GM12878 (cell line): ENCODE results near the gene PCSK2.

Source experiments
- ATF2 ChIP-seq: IDR thresholded peaks from 2 replicates; pipeline ENCODE4 v1.6.1; 2012; ENCODE audit warnings: low read length, inconsistent platforms
- CBFB ChIP-seq: IDR thresholded peaks from 2 replicates; pipeline ENCODE4 v1.6.1; 2016; ENCODE audit warnings: antibody characterized with exemption, low read depth
- CEBPZ ChIP-seq: fragments of 150-350 bp; IDR thresholded peaks from 2 replicates; pipeline ENCODE4 v1.6.1; 2016; ENCODE audit warnings: low read depth, low read length
- CREM ChIP-seq: IDR thresholded peaks from 2 replicates; pipeline ENCODE4 v1.6.1; 2014; ENCODE audit warnings: antibody characterized with exemption, low read depth
- CTCF ChIP-seq, 3 experiments: IDR thresholded peaks in 2 of 3; conservative IDR thresholded peaks in 1 of 3; 2 replicates each; pipeline ENCODE4 v1.5.1; 2011; ENCODE audit warnings: low read depth in 3 of 3, low read length in 3 of 3, mild to moderate bottlenecking in 3 of 3, control low read depth in 2 of 3, moderate library complexity in 2 of 3, inconsistent platforms in 1 of 3, mixed read lengths in 1 of 3; ENCODE audit not compliant: control insufficient read depth in 2 of 3, insufficient read depth in 1 of 3; ENCODE audit errors: extremely low read depth in 1 of 3
- EZH2 ChIP-seq: IDR thresholded peaks from 2 replicates; pipeline ENCODE4 v1.6.1; 2012; ENCODE audit warnings: low read depth, mild to moderate bottlenecking, control low read depth, inconsistent platforms, low read length, borderline replicate concordance; ENCODE audit not compliant: control insufficient read depth
- FOS ChIP-seq: IDR thresholded peaks from 3 replicates; pipeline ENCODE4 v1.6.1; 2011; ENCODE audit warnings: borderline replicate concordance; ENCODE audit not compliant: insufficient read length; ENCODE audit errors: extremely low read depth
- MAX ChIP-seq: IDR thresholded peaks from 2 replicates; pipeline ENCODE4 v1.6.1; 2012; ENCODE audit warnings: low read depth, low read length, improper control_type of control experiment
- NBN ChIP-seq: fragments of 450-650 bp; IDR thresholded peaks from 2 replicates; pipeline ENCODE4 v1.6.1; 2016
- NR2C1 ChIP-seq: fragments of 450-650 bp; IDR thresholded peaks from 2 replicates; pipeline ENCODE4 v1.6.1; 2017; ENCODE audit warnings: antibody characterized with exemption, mild to moderate bottlenecking, moderate library complexity
- PML ChIP-seq: IDR thresholded peaks from 2 replicates; pipeline ENCODE4 v1.6.1; 2012; ENCODE audit warnings: low read length, inconsistent platforms
- POLR2A ChIP-seq: IDR thresholded peaks from 2 replicates; pipeline ENCODE4 v1.6.1; 2011; ENCODE audit warnings: low read depth, mild to moderate bottlenecking, low read length
- POLR2AphosphoS5 ChIP-seq: IDR thresholded peaks from 2 replicates; pipeline ENCODE4 v1.6.1; 2011; ENCODE audit warnings: mild to moderate bottlenecking, low read length, inconsistent platforms

- TF ChIP-seq POLR2AphosphoS5 (no peak), CREM (no peak), NBN (no peak), CBFB (no peak), FOS (no peak), MAX (no peak), CTCF (IDR thresholded peaks at IDR 0.05 in 2 of 3, conservative IDR thresholded peaks at IDR 0.05 in 1 of 3; ENCODE audit: control insufficient read depth in 2 of 3, extremely low read depth in 1 of 3, insufficient read depth in 1 of 3, low read depth in 3 of 3, low read length in 3 of 3) (no peak), PML (no peak), EZH2 (no peak), CEBPZ (no peak), POLR2A (no peak), NR2C1 (no peak), ATF2 (no peak)
These were observed 222.2 kb downstream of the PCSK2 start for GRCh38 chr20:17449031-17449430.
